Vagina (tissue), 2 donors: ENCODE results near the gene TGM6. TPM values are rescaled to one million over a fixed set of nuclear protein-coding genes. Genes with fewer than 3 reads are reported as not detected.

Source experiments
- DNase-seq, 2 donors: peaks; one replicate each; pipeline ENCODE4 v3.0.0-alpha.2; 2017; ENCODE audit errors: extremely low spot score in 2 of 2
- H3K27ac ChIP-seq: fragments of 200-600 bp; sonication (generic); one replicate; pipeline ENCODE4 v1.5.1; 2019
- H3K27me3 ChIP-seq: fragments of 200-600 bp; sonication (generic); one replicate; pipeline ENCODE4 v1.5.1; 2019
- H3K36me3 ChIP-seq, 2 donors: fragments of 200-600 bp; sonication (generic); one replicate each; pipeline ENCODE4 v1.5.1; 2017 to 2019
- H3K4me1 ChIP-seq: fragments of 200-600 bp; sonication (generic); one replicate; pipeline ENCODE4 v1.5.1; 2019
- H3K4me3 ChIP-seq, 2 donors: fragments of 200-600 bp; sonication (generic); 1 replicate in 1 of 2; 2 replicates in 1 of 2; pipeline ENCODE4 v1.5.1; 2016 to 2019
- H3K9me3 ChIP-seq: fragments of 200-600 bp; sonication (generic); one replicate; pipeline ENCODE4 v1.5.1; 2019
- CTCF ChIP-seq, 3 experiments: fragments of 450-650 bp in 2 of 3; fragments of 200-600 bp in 1 of 3; sonication (generic) in 1 of 3; IDR thresholded peaks; one replicate each; pipeline ENCODE4 v1.5.1; 2017 to 2019; ENCODE audit warnings: antibody characterized with exemption in 3 of 3, mild to moderate bottlenecking in 2 of 3, moderate library complexity in 2 of 3
- POLR2A ChIP-seq, 2 donors: fragments of 450-650 bp; IDR thresholded peaks; one replicate each; pipeline ENCODE4 v1.6.1; 2017; ENCODE audit warnings: antibody characterized with exemption in 2 of 2, mild to moderate bottlenecking in 2 of 2, moderate library complexity in 2 of 2
- POLR2AphosphoS5 ChIP-seq, 2 donors: sonication (generic); formaldehyde crosslinking; IDR thresholded peaks; one replicate each; pipeline ENCODE4 v1.9.0; 2017; ENCODE audit warnings: antibody characterized with exemption in 2 of 2, mild to moderate bottlenecking in 2 of 2, low read depth in 1 of 2; ENCODE audit not compliant: insufficient read depth in 1 of 2
- intact Hi-C: fragments of 100-400 bp; cut with DNase I; formaldehyde crosslinking; loops from one replicate; pipeline ENCODE4 v1.15.1; 2023
- total RNA-seq: library from RNA; depleted of rRNA; stranded (reverse); fragments of >200 nt; gene quantifications from one replicate; pipeline ENCODE4 v1.2.3, GENCODE V29; 2016

The TGM6 gene
- total RNA-seq, 1 donor from 2014 or later, result not detected

- Histone ChIP-seq H3K27ac (no peak overlapping the region), H3K4me3 (no peak overlapping the region), H3K9me3 (no peaks in the 10 kb centered on the region), H3K4me1 (no peaks in the 10 kb centered on the region), H3K27me3 (no peaks in the 10 kb centered on the region), H3K36me3 (no peaks in the 10 kb centered on the region)
- TF ChIP-seq POLR2AphosphoS5 (IDR thresholded peaks at IDR 0.05; ENCODE audit: insufficient read depth in 1 of 2, low read depth in 1 of 2), result no peak
- TF ChIP-seq POLR2A (IDR thresholded peaks at IDR 0.05), result no peak
- no peak for TF ChIP-seq CTCF (IDR thresholded peaks at IDR 0.05)
- DNase-seq, result peak in 1 of 2 donors; percentile 52
- intact Hi-C loops, result no loop called here
These were observed 15.0 kb upstream of the TGM6 start for GRCh38 chr20:2365666-2366065.

GRCh38 chr20:2368621-2369020, 12.1 kb upstream of the TGM6 start:
- H3K4me3 ChIP-seq, result no peak overlapping the region
- H3K9me3 ChIP-seq, result no peaks in the 10 kb centered on the region
- H3K36me3 ChIP-seq, result no peaks in the 10 kb centered on the region
- H3K27me3 ChIP-seq, result no peaks in the 10 kb centered on the region
- no peaks in the 10 kb centered on the region for H3K4me1 ChIP-seq
- intact Hi-C loops, result no loop called here
- H3K27ac ChIP-seq, result no peak overlapping the region
- TF ChIP-seq CTCF (IDR thresholded peaks at IDR 0.05), result no peak
- TF ChIP-seq POLR2A (IDR thresholded peaks at IDR 0.05), result no peak
- no peak for TF ChIP-seq POLR2AphosphoS5 (IDR thresholded peaks at IDR 0.05; ENCODE audit: insufficient read depth in 1 of 2, low read depth in 1 of 2)
- DNase-seq, result no peak

GRCh38 chr20:2373098-2373497, 7.6 kb upstream of the TGM6 start:
- intact Hi-C loops, result no loop called here
- Histone ChIP-seq H3K36me3 (no peaks in the 10 kb centered on the region), H3K27me3 (no peaks in the 10 kb centered on the region), H3K9me3 (no peaks in the 10 kb centered on the region), H3K27ac (no peak overlapping the region), H3K4me1 (no peaks in the 10 kb centered on the region), H3K4me3 (no peak overlapping the region)
- no peak for DNase-seq
- TF ChIP-seq POLR2AphosphoS5 (IDR thresholded peaks at IDR 0.05; ENCODE audit: insufficient read depth in 1 of 2, low read depth in 1 of 2) (no peak), POLR2A (IDR thresholded peaks at IDR 0.05) (no peak), CTCF (IDR thresholded peaks at IDR 0.05) (no peak)

GRCh38 chr20:2374346-2375125, 6.2 kb upstream of the TGM6 start:
- H3K27ac ChIP-seq, result no peak overlapping the region
- intact Hi-C loops, result no loop called here
- no peak overlapping the region for H3K4me3 ChIP-seq
- TF ChIP-seq POLR2A (IDR thresholded peaks at IDR 0.05) (no peak), CTCF (IDR thresholded peaks at IDR 0.05) (no peak), POLR2AphosphoS5 (IDR thresholded peaks at IDR 0.05; ENCODE audit: insufficient read depth in 1 of 2, low read depth in 1 of 2) (no peak)
- H3K9me3 ChIP-seq, result no peaks in the 10 kb centered on the region
- H3K27me3 ChIP-seq, result no peaks in the 10 kb centered on the region
- no peaks in the 10 kb centered on the region for H3K4me1 ChIP-seq
- peak in 1 of 2 donors; percentile 79 for DNase-seq
- H3K36me3 ChIP-seq, result no peaks in the 10 kb centered on the region

GRCh38 chr20:2378893-2379292, 1.8 kb upstream of the TGM6 start:
- Histone ChIP-seq H3K27me3 (no peaks in the 10 kb centered on the region), H3K4me1 (no peaks in the 10 kb centered on the region), H3K27ac (no peak overlapping the region), H3K4me3 (no peak overlapping the region), H3K9me3 (no peaks in the 10 kb centered on the region), H3K36me3 (no peaks in the 10 kb centered on the region)
- intact Hi-C loops, result no loop called here
- DNase-seq, result peak in 1 of 2 donors; percentile 60
- no peak for TF ChIP-seq CTCF (IDR thresholded peaks at IDR 0.05)
- no peak for TF ChIP-seq POLR2A (IDR thresholded peaks at IDR 0.05)
- TF ChIP-seq POLR2AphosphoS5 (IDR thresholded peaks at IDR 0.05; ENCODE audit: insufficient read depth in 1 of 2, low read depth in 1 of 2), result no peak
